Endothelial cell of umbilical vein (primary cell): ENCODE results near the gene CARMIL1. TPM values are rescaled to one million over a fixed set of nuclear protein-coding genes. Genes with fewer than 3 reads are reported as not detected.

Source experiments
- BruUV-seq: library from RNA; stranded (reverse); fragments of 400-500 nt; replicated peaks from 2 replicates; lab custom pipeline; 2021; lab: Mats Ljungman, UMichigan
- CTCF ChIA-PET: fragments of 300-600, 350-600 bp; sonication (Branson Sonifier 250); formaldehyde crosslinking; loops from one replicate; lab custom pipeline; 2021; ENCODE audit warnings: antibody characterized with exemption, inconsistent platforms; lab: Charles Lee
- POLR2A ChIA-PET: fragments of 300-600, 350-600 bp; sonication (Branson Sonifier 250); formaldehyde crosslinking; loops from one replicate; lab custom pipeline; 2021; ENCODE audit warnings: antibody characterized with exemption, inconsistent platforms; lab: Charles Lee
- DNase-seq: peaks from one replicate; pipeline ENCODE4 v3.0.0-alpha.2; 2011; ENCODE audit warnings: low read depth, low spot score
- FAIRE-seq: peaks from 2 replicates; lab custom pipeline; 2011; peaks lifted over from hg19 to GRCh38; lab: Jason Lieb, UNC
- H2AFZ ChIP-seq: 2 replicates; pipeline ENCODE4 v1.6.0; 2012; ENCODE audit warnings: low read depth, low read length, control low read depth, inconsistent platforms
- H3K27ac ChIP-seq: 2 replicates; pipeline ENCODE4 v1.5.1; 2011; ENCODE audit warnings: low read depth, mild to moderate bottlenecking, control low read depth, low read length, moderate library complexity; ENCODE audit not compliant: insufficient read depth
- H3K27me3 ChIP-seq, 2 experiments: 2 replicates each; pipeline versions ENCODE4 v1.6.0 to v1.6.1; 2011; ENCODE audit warnings: low read length in 2 of 2, mixed read lengths in 1 of 2; ENCODE audit not compliant: control insufficient read depth in 2 of 2, insufficient read depth in 2 of 2
- H3K36me3 ChIP-seq, 2 experiments: 2 replicates in 1 of 2; 3 replicates in 1 of 2; pipeline ENCODE4 v1.5.1; 2011; ENCODE audit warnings: low read length in 2 of 2, mild to moderate bottlenecking in 1 of 2, moderate library complexity in 1 of 2; ENCODE audit not compliant: control insufficient read depth in 2 of 2, insufficient read depth in 2 of 2; ENCODE audit errors: extremely low read depth in 1 of 2
- H3K4me1 ChIP-seq: 3 replicates; pipeline ENCODE4 v1.5.1; 2011; ENCODE audit warnings: mild to moderate bottlenecking, low read length; ENCODE audit not compliant: control insufficient read depth, insufficient read depth; ENCODE audit errors: extremely low read depth
- H3K4me2 ChIP-seq: 2 replicates; pipeline ENCODE4 v1.6.1; 2011; ENCODE audit warnings: low read length, control low read depth, mixed read lengths; ENCODE audit not compliant: insufficient read depth
- H3K4me3 ChIP-seq, 3 experiments: fragments of 200-600 bp in 1 of 3; sonication (generic), shearing (Covaris generic) in 1 of 3; replicated peaks in 1 of 3; 2 replicates each; pipeline ENCODE4 v1.5.1; 2011 to 2016; ENCODE audit warnings: control low read depth in 3 of 3, low read length in 3 of 3, mild to moderate bottlenecking in 2 of 3, inconsistent platforms in 1 of 3, low read depth in 1 of 3, moderate library complexity in 1 of 3; ENCODE audit not compliant: insufficient read depth in 1 of 3
- H3K79me2 ChIP-seq: 2 replicates; pipeline ENCODE4 v1.6.0; 2012; ENCODE audit warnings: low read length, inconsistent platforms; ENCODE audit not compliant: control insufficient read depth, insufficient read depth
- H3K9ac ChIP-seq: replicated peaks from 2 replicates; pipeline ENCODE3; 2011; ENCODE audit warnings: low read length, control low read depth; ENCODE audit not compliant: insufficient read depth; ENCODE audit errors: extremely low read depth
- H3K9me1 ChIP-seq: replicated peaks from 3 replicates; pipeline ENCODE4 v1.6.0; 2011; ENCODE audit warnings: mild to moderate bottlenecking, low read length; ENCODE audit not compliant: control insufficient read depth, insufficient read depth; ENCODE audit errors: extremely low read depth
- H3K9me3 ChIP-seq: replicated peaks from 2 replicates; pipeline ENCODE4 v1.5.1; 2012; ENCODE audit warnings: low read length, inconsistent platforms; ENCODE audit not compliant: control insufficient read depth, insufficient read depth
- H4K20me1 ChIP-seq: replicated peaks from 2 replicates; pipeline ENCODE3; 2011; ENCODE audit warnings: mild to moderate bottlenecking, low read length; ENCODE audit not compliant: control insufficient read depth, insufficient read depth; ENCODE audit errors: extremely low read depth
- CTCF ChIP-seq, 2 donors: IDR thresholded peaks; 1 replicate in 1 of 2; 2 replicates in 1 of 2; pipeline ENCODE4 v1.5.1; 2011; ENCODE audit warnings: low read length in 2 of 2, mild to moderate bottlenecking in 2 of 2, moderate library complexity in 2 of 2, control low read depth in 1 of 2, inconsistent platforms in 1 of 2, low read depth in 1 of 2; ENCODE audit not compliant: insufficient read depth in 1 of 2; ENCODE audit errors: extremely low read depth in 1 of 2
- EZH2 ChIP-seq: IDR thresholded peaks from 2 replicates; pipeline ENCODE4 v1.6.1; 2012; ENCODE audit warnings: borderline replicate concordance, low read depth, mild to moderate bottlenecking, moderate library complexity, low read length, inconsistent platforms; ENCODE audit not compliant: severe bottlenecking
- FOS ChIP-seq: IDR thresholded peaks from 2 replicates; pipeline ENCODE4 v1.6.1; 2011; ENCODE audit warnings: mild to moderate bottlenecking, low read length, moderate library complexity, borderline replicate concordance; ENCODE audit not compliant: insufficient read depth
- GATA2 ChIP-seq: IDR thresholded peaks from 2 replicates; pipeline ENCODE4 v1.7.0; 2011; ENCODE audit warnings: low read depth, mild to moderate bottlenecking, moderate library complexity, mixed read lengths, low read length; ENCODE audit not compliant: insufficient read length, insufficient read depth
- JUN ChIP-seq: IDR thresholded peaks from 2 replicates; pipeline ENCODE4 v1.6.1; 2011; ENCODE audit warnings: borderline replicate concordance, low read depth; ENCODE audit not compliant: insufficient read length, insufficient read depth
- MAX ChIP-seq: IDR thresholded peaks from 2 replicates; pipeline ENCODE4 v1.6.1; 2011; ENCODE audit not compliant: insufficient read depth, insufficient read length
- MYC ChIP-seq: IDR thresholded peaks from one replicate; pipeline ENCODE4 v1.6.1; 2011; ENCODE audit warnings: mild to moderate bottlenecking, low read depth, low read length
- POLR2A ChIP-seq: IDR thresholded peaks from 2 replicates; pipeline ENCODE4 v1.6.1; 2012; ENCODE audit warnings: low read depth, mild to moderate bottlenecking, control low read depth, low read length
- POLR2AphosphoS5 ChIP-seq: IDR thresholded peaks from 2 replicates; pipeline ENCODE4 v1.6.1; 2012; ENCODE audit warnings: low read depth, mild to moderate bottlenecking, control low read depth, low read length, moderate library complexity; ENCODE audit not compliant: insufficient read depth
- dilution Hi-C: fragments of 300-500 bp; cut with MboI; formaldehyde crosslinking; loops from one replicate; pipeline ENCODE4 v1.15.0; 2019; ENCODE audit warnings: low sequenced_read_pairs; ENCODE audit not compliant: extremely low pct_ligation_motif_present
- intact Hi-C: fragments of 100-400 bp; cut with micrococcal nuclease; formaldehyde crosslinking; loops from one replicate; pipeline ENCODE4 v1.10.0; 2022
- polyA plus RNA-seq, 4 experiments: library from polyadenylated mRNA; depleted of rRNA in 3 of 4; stranded (reverse) in 3 of 4; unstranded in 1 of 4; fragments of >200 nt; gene quantifications; 2 replicates each; pipeline versions ENCODE4 v1.2.1 to v1.2.3, GENCODE V29; 2011 to 2012; ENCODE audit warnings: missing spikeins in 1 of 4
- total RNA-seq: library from RNA; stranded (reverse); gene quantifications from 2 replicates; pipeline ENCODE4 v1.2.3, GENCODE V29; 2021

Gene CARMIL1
- total and polyA plus RNA-seq, 2 donors (not counting 3 experiments of a cell fraction or from before 2014, with no cell fraction given), result 1.3 to 8.7 TPM

GRCh38 chr6:25363427-25363826 lies 84.3 kb downstream of the CARMIL1 start:
- Histone ChIP-seq H3K9me1 (peaks cover 4% of the 10 kb centered on the region), H3K4me1 (no peaks in the 10 kb centered on the region), H3K4me3 (no peak overlapping the region), H3K27me3 (no peaks in the 10 kb centered on the region), H3K4me2 (no peak overlapping the region), H4K20me1 (no peaks in the 10 kb centered on the region), H3K36me3 (no peaks in the 10 kb centered on the region), H3K27ac (no peak overlapping the region), H3K9ac (no peak overlapping the region), H2AFZ (no peak overlapping the region), H3K9me3 (no peaks in the 10 kb centered on the region), H3K79me2 (no peaks in the 10 kb centered on the region)
- no peak for DNase-seq
- BruUV-seq, result no TSS peak
- dilution Hi-C loops, result no loop called here
- ChIA-PET CTCF (no interaction called here), POLR2A (no interaction called here)
- no peak for FAIRE-seq
- intact Hi-C loops, result no loop called here
- TF ChIP-seq POLR2A (no peak), MYC (no peak), GATA2 (no peak)

- BruUV-seq, result no TSS peak
Observed at GRCh38 chr6:25365154-25365553, 86.0 kb downstream of the CARMIL1 start.

More at GRCh38 chr6:25365154-25365553, 86.0 kb downstream of the CARMIL1 start:
- dilution Hi-C loops (no loop called here), intact Hi-C loops (no loop called here)
- Histone ChIP-seq H3K79me2 (no peaks in the 10 kb centered on the region), H3K4me2 (no peak overlapping the region), H2AFZ (no peak overlapping the region), H3K9me3 (no peaks in the 10 kb centered on the region), H3K9ac (no peak overlapping the region), H3K27me3 (peaks cover 0 to 1% of the 10 kb centered on the region in 2 experiments), H3K36me3 (no peaks in the 10 kb centered on the region), H4K20me1 (no peaks in the 10 kb centered on the region), H3K9me1 (peaks cover 4% of the 10 kb centered on the region), H3K4me1 (no peaks in the 10 kb centered on the region), H3K27ac (no peak overlapping the region), H3K4me3 (no peak overlapping the region)
- TF ChIP-seq POLR2AphosphoS5 (no peak), JUN (no peak), FOS (no peak), MYC (no peak), CTCF (IDR thresholded peaks at IDR 0.05; ENCODE audit: extremely low read depth in 1 of 2, insufficient read depth in 1 of 2, low read depth in 1 of 2, low read length in 2 of 2) (no peak), POLR2A (no peak), GATA2 (no peak), EZH2 (no peak), MAX (no peak)
- ChIA-PET CTCF (interaction anchor here (1.3 kb wide), 1 partner anchor 30 kb away, joined by 3 read pairs; no protein-coding TSS in a partner anchor), POLR2A (no interaction called here)
- DNase-seq (no peak), FAIRE-seq (no peak)
